HL-60 (cell line): Measurements from ENCODE around the gene SKP1.
"Not testable (repeated sequence)": the region's sequence is repeated elsewhere in the genome, so short reads cannot be mapped to it uniquely, and the experiment has no call there.

Experiments
- DNase-seq, 2 experiments: peaks; one replicate each; pipeline ENCODE4 v3.0.0-alpha.2; 2010 to 2020; ENCODE audit warnings: low read depth in 1 of 2, low spot score in 1 of 2
- H3K27ac ChIP-seq: fragments of 250-450 bp; sonication (Bioruptor Pico); replicated peaks from 2 replicates; pipeline ENCODE4 v1.5.1; 2020; ENCODE audit warnings: mild to moderate bottlenecking, moderate library complexity
- H3K27me3 ChIP-seq: fragments of 250-450 bp; sonication (Bioruptor Pico); 2 replicates; pipeline ENCODE4 v1.5.1; 2021; ENCODE audit warnings: mild to moderate bottlenecking, moderate library complexity; ENCODE audit not compliant: insufficient read depth, poor library complexity, severe bottlenecking
- H3K4me3 ChIP-seq: replicated peaks from 2 replicates; pipeline ENCODE4 v1.5.1; 2011; ENCODE audit warnings: mild to moderate bottlenecking, control low read depth, low read length; ENCODE audit not compliant: insufficient read depth
- CTCF ChIP-seq: IDR thresholded peaks from one replicate; pipeline ENCODE4 v1.5.1; 2011; ENCODE audit warnings: low read length, control low read depth, inconsistent platforms; ENCODE audit not compliant: insufficient read depth
- GABPA ChIP-seq: IDR thresholded peaks from 2 replicates; pipeline ENCODE4 v1.6.1; 2012; ENCODE audit warnings: low read depth
- POLR2AphosphoS5 ChIP-seq: IDR thresholded peaks from 2 replicates; pipeline ENCODE4 v1.6.1; 2012; ENCODE audit warnings: low read depth
- SPI1 ChIP-seq: IDR thresholded peaks from 2 replicates; pipeline ENCODE4 v1.6.1; 2012; ENCODE audit warnings: low read depth, mild to moderate bottlenecking, borderline replicate concordance
- TF ChIP-seq, protein P1 (sequence below): IDR thresholded peaks from 2 replicates; pipeline ENCODE4 v1.6.1; 2012; ENCODE audit warnings: low read depth; ENCODE audit not compliant: insufficient replicate concordance

SKP1 gene

GRCh38 chr5:134153241-134153640, 23.5 kb downstream of the SKP1 start:
- no peak for DNase-seq
- TF ChIP-seq CTCF (no peak), GABPA (no peak), SPI1 (no peak), POLR2AphosphoS5 (no peak)
- TF ChIP-seq, protein P1, sequence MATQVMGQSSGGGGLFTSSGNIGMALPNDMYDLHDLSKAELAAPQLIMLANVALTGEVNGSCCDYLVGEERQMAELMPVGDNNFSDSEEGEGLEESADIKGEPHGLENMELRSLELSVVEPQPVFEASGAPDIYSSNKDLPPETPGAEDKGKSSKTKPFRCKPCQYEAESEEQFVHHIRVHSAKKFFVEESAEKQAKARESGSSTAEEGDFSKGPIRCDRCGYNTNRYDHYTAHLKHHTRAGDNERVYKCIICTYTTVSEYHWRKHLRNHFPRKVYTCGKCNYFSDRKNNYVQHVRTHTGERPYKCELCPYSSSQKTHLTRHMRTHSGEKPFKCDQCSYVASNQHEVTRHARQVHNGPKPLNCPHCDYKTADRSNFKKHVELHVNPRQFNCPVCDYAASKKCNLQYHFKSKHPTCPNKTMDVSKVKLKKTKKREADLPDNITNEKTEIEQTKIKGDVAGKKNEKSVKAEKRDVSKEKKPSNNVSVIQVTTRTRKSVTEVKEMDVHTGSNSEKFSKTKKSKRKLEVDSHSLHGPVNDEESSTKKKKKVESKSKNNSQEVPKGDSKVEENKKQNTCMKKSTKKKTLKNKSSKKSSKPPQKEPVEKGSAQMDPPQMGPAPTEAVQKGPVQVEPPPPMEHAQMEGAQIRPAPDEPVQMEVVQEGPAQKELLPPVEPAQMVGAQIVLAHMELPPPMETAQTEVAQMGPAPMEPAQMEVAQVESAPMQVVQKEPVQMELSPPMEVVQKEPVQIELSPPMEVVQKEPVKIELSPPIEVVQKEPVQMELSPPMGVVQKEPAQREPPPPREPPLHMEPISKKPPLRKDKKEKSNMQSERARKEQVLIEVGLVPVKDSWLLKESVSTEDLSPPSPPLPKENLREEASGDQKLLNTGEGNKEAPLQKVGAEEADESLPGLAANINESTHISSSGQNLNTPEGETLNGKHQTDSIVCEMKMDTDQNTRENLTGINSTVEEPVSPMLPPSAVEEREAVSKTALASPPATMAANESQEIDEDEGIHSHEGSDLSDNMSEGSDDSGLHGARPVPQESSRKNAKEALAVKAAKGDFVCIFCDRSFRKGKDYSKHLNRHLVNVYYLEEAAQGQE = no peak
- H3K27ac ChIP-seq = no peak overlapping the region
- no peak overlapping the region for H3K4me3 ChIP-seq
- H3K27me3 ChIP-seq = no peaks in the 10 kb centered on the region

GRCh38 chr5:134152173-134152832, 24.4 kb downstream of the SKP1 start:
- not testable (repeated sequence) for H3K27me3 ChIP-seq, H3K27ac ChIP-seq, H3K4me3 ChIP-seq, DNase-seq

DNA sequence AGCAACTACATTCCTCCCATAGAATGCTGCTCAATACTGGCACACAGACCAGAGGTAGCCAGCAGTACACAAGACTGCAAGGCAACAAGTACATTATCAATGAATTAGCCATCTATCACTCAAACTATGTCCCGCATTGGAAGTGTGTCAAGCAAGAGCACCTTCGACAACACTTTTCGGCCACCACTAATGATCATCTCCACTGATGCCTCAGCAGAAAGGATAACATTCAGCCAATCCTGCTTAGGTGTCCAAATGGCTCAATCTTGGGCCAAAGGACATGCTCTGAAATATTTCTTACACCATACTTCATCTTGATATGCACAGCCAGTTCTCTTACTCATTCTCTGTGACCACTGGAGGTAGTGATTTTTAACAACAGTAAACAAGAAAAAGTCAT, 25.0 kb downstream of the SKP1 start:
- H3K4me3 ChIP-seq = no peak overlapping the region
- DNase-seq = no peak
- H3K27me3 ChIP-seq = no peaks in the 10 kb centered on the region
- no peak overlapping the region for H3K27ac ChIP-seq
- TF ChIP-seq POLR2AphosphoS5 = no peak
- TF ChIP-seq, protein P1 = no peak

- no peak overlapping the region for H3K27ac ChIP-seq
These were observed 27.0 kb downstream of the SKP1 start for GRCh38 chr5:134149571-134150303.

More at GRCh38 chr5:134149571-134150303, 27.0 kb downstream of the SKP1 start:
- H3K27me3 ChIP-seq = no peaks in the 10 kb centered on the region
- H3K4me3 ChIP-seq = no peak overlapping the region
- TF ChIP-seq GABPA = no peak
- no peak for TF ChIP-seq CTCF
- TF ChIP-seq, protein P1 = no peak
- TF ChIP-seq SPI1 = no peak
- TF ChIP-seq POLR2AphosphoS5 = no peak
- no peak for DNase-seq
